NCI-H69 (cell line): ENCODE results near the gene HIGD2B.
"Not testable (repeated sequence)": the region's sequence is repeated elsewhere in the genome, so short reads cannot be mapped to it uniquely, and the experiment has no call there.

ENCODE experiments used
- DNase-seq: peaks from one replicate; lab custom pipeline; 2025; lab: John Stamatoyannopoulos, UW

Gene HIGD2B, protein sequence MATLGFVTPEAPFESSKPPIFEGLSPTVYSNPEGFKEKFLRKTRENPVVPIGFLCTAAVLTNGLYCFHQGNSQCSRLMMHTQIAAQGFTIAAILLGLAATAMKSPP

GRCh38 chr15:72685925-72686794 lies at the start of gene HIGD2B, which contains the start of gene BBS4:
TSS of gene HIGD2B (minus strand) at chr15:72686182. CDS start at chr15:72676374, 9,808 bp downstream.
TSS of gene BBS4 (plus strand) at chr15:72686207. CDS start at chr15:72686228, 21 bp downstream.
- no peak for DNase-seq

- no peak for DNase-seq
Measured at GRCh38 chr15:72735111-72735510, 49.1 kb upstream of the HIGD2B start.

- no peak for DNase-seq
Measured at GRCh38 chr15:72733941-72734738, 48.2 kb upstream of the HIGD2B start.

DNA sequence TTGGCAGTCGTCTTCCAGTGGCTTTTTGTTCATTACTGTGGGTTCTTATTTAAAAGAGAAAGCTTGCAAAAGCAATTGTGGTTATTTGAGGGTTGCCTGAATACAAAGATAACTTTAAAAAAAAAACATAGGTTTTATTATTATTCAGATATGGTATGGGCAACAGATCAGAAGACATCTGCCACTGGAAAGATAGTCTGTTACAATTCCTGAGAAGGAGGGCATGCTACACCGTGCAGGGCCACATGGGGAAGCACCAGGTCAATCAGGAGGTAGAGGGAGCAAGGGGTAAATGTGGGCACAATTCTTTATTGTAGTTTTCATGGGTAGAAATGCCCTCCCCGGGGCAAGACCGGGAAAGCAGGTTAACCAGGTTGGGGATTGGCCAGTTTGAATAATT lies 46.5 kb upstream of the HIGD2B start:
- no peak for DNase-seq

- no peak for DNase-seq
Measured at GRCh38 chr15:72732086-72732485, 46.1 kb upstream of the HIGD2B start.

GRCh38 chr15:72728821-72729220 lies 42.8 kb upstream of the HIGD2B start:
- DNase-seq, result no peak

- not testable (repeated sequence) for DNase-seq
Measured at GRCh38 chr15:72728249-72728648, 42.3 kb upstream of the HIGD2B start.

DNA sequence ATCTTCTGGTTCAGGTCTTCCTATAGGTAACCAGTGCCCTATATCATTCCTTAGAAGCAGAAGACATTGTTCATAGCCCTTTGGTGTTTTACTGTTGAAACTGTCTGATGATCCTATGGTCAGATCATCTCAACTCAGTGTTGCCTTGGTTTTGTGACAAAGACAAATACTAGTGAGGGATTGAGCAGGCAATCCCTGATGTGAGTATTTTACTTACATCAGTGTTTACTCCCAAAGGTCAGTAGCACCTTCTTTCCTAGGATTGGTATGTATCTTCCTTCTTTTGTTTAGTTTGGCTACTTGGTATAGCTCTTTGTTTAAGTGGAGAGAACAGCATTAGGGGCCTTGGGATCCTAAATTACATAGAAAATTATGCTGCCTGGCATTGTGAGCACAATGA lies 41.2 kb upstream of the HIGD2B start:
- DNase-seq, result no peak

GRCh38 chr15:72725851-72726250 lies 39.9 kb upstream of the HIGD2B start:
- DNase-seq, result not testable (repeated sequence)

DNA sequence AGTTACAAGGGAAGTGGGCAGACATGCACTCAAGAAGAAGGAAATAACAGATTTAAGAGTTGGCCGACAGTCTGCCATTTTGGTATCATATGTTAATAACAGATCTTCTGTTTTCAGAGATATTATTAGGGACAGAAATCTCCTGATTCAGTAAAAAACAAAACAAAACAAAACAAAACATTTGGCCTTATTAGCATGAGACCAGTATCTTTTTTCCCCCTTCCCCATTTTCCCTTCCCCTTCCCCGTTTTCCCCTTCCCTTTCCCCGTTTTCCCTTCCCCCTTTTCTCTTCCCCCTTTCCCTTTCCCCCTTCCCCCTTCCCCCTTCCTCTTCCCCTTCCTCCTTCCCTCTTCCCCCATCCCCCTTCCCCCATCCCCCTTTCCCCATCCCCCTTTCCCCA lies 39.5 kb upstream of the HIGD2B start:
- DNase-seq, result no peak

- no peak for DNase-seq
Measured at GRCh38 chr15:72724028-72724427, 38.0 kb upstream of the HIGD2B start.

- DNase-seq, result peak; percentile 49
Measured at GRCh38 chr15:72722071-72722696, 36.2 kb upstream of the HIGD2B start.

- DNase-seq, result not testable (repeated sequence)
Measured at GRCh38 chr15:72708551-72709303, 22.7 kb upstream of the HIGD2B start.

- DNase-seq, result no peak
Measured at GRCh38 chr15:72706266-72706665, 20.3 kb upstream of the HIGD2B start.

DNA sequence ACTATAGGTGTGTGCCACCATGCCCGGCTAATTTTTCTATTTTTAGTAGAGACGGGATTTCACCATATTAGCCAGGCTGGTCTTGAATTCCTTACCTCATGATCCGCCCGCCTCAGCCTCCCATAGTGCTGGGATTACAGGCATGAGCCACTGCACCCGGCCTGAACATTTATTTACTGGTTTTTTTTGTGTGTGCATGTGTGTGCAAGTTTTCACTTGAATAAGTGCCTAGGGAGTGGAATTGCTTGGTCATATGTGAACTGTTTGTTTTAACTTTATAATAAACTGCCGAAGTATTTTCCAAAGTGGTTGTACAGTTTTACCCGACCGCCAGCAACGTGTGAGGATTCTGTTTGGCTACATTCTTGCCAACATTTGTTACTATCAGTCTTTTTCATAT lies 14.1 kb upstream of the HIGD2B start:
- no peak for DNase-seq

DNA sequence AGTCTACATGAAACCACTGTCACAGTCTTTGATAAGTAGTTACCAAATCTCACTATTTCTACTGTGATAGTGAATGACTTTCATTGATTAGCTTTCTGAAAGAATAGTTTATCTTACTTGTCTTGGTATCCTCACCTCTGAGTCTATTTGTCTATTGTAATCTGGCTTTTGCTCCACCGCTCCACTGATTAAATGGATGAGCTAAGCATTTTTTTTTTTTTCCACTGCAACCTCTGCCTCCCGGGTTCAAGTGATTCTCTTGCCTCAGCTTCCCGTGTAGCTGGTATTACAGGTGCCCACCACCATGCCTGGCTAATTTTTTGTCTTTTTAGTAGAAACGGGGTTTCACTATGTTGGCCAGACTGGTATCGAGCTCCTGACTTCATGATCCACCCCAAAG lies 13.0 kb upstream of the HIGD2B start:
- DNase-seq, result no peak

DNA sequence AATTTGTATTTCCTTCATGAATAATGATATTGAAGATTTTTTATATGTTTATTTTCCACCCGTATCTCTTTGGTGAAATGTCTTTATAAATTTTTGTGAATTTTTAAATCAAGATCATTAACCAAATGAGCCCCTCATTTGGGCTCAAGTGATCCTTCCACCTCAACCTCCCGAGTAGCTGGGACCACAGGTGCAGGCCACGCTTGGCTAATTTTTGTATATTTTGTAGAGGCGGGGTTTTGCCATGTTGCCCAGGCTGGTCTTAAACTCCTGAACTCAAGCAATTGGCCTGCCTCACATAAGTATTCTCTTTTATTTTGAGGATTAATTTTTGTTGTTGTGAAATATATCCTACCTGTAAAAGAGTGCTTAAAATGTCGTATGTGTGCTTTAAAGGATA lies 5.0 kb upstream of the HIGD2B start:
- no peak for DNase-seq

DNA sequence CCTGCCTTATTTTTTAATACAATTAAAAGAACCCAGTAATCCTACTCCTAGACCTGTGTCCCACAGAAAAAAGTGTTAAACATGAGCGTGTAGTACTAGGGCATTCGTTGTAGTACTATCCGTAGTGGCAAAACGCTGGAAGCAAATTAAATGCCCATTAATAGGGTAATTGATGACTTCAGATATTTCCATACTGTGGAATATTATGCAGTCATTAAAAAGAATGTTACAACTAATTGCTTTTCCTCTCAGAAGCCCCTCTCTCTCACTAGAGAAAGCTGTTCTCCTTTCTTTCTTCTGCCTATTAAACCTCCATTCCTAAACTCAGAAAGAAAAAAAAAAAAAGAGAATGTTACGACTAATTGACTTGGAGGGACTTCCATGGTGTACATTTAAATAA lies 2.7 kb upstream of the HIGD2B start:
- DNase-seq, result no peak

GRCh38 chr15:72685301-72685924 lies 569 bp downstream of the HIGD2B start:
- DNase-seq, result no peak

DNA sequence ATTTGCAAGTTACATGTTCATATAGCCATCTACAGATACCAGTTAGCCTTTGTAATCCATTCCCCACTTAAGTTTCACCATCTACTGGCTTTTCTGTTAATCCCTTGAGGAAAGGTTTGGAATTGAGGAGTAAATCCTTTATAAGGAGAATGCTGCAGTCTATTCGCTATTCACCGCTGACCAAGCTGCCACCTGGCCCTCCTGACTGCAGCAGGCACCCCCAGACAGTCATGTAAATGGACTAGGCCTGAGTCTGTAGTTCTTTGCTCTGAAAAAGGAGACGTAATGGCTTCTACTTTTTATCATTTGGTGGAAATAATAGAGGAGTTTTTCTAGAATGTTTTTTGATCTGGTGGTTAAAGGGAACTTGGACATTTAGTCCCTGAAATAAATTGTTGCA lies 3.2 kb downstream of the HIGD2B start:
- no peak for DNase-seq

- no peak for DNase-seq
Measured at GRCh38 chr15:72680931-72681330, 5.1 kb downstream of the HIGD2B start.
